Left lung (tissue), 10 donors: ENCODE measurements around the gene BEAN1. TPM values are rescaled to one million over a fixed set of nuclear protein-coding genes. Genes with fewer than 3 reads are reported as not detected.

ENCODE experiments used
- ATAC-seq: fragments of 200-7000 bp; cut with Tn5 transposase; one replicate; pipeline ENCODE4 v1.9.1; 2020; ENCODE audit warnings: moderate library complexity
- DNase-seq, 4 donors: peaks; one replicate each; pipeline ENCODE4 v3.0.0-alpha.2; 2013 to 2020
- H3K27ac ChIP-seq, 2 donors: fragments of 200-600 bp; sonication (generic) in 1 of 2; one replicate each; pipeline versions ENCODE4 v1.5.0 to v1.8.0; 2020 to 2021
- H3K27me3 ChIP-seq, 2 donors: fragments of 200-600 bp; sonication (generic) in 1 of 2; one replicate each; pipeline versions ENCODE4 v1.5.0 to v1.8.0; 2020 to 2021
- H3K36me3 ChIP-seq, 2 donors: fragments of 200-600 bp; sonication (generic) in 1 of 2; one replicate each; pipeline versions ENCODE4 v1.5.0 to v1.8.0; 2020 to 2021
- H3K4me1 ChIP-seq, 2 donors: fragments of 200-600 bp; one replicate each; pipeline ENCODE4 v1.8.0; 2021
- H3K4me3 ChIP-seq, 2 donors: fragments of 200-600 bp; sonication (generic) in 1 of 2; one replicate each; pipeline versions ENCODE4 v1.5.0 to v1.8.0; 2020 to 2021; ENCODE audit warnings: mild to moderate bottlenecking in 1 of 2
- H3K9me3 ChIP-seq, 2 donors: fragments of 200-600 bp; sonication (generic) in 1 of 2; one replicate each; pipeline versions ENCODE4 v1.5.0 to v1.8.0; 2020 to 2021
- CTCF ChIP-seq, 2 donors: fragments of 200-600 bp; sonication (generic) in 1 of 2; IDR thresholded peaks; one replicate each; pipeline versions ENCODE4 v1.5.0 to v1.8.0; 2021; ENCODE audit warnings: antibody characterized with exemption in 2 of 2
- intact Hi-C, 2 donors: fragments of 100-400 bp; cut with DNase I; formaldehyde crosslinking; loops; one replicate each; pipeline versions ENCODE4 v1.11.2 to v1.14.2; 2022
- polyA plus RNA-seq, 6 donors: library from polyadenylated mRNA; unstranded; fragments of 120-200 nt; gene quantifications; one replicate each; pipeline ENCODE4 v1.2.1, GENCODE V29; 2013; ENCODE audit not compliant: insufficient read length in 6 of 6
- total RNA-seq, 2 donors: library from RNA; stranded (reverse); fragmentation: NEBNext Ultra II Directional; extraction: Animal tissue kit (Norgen Biotek cat#: 25700); gene quantifications; one replicate each; pipeline ENCODE4 v1.2.1, GENCODE V29; 2021
- donor health status: DM: no; HTN: yes; CAD: no.
- donor health status: DM: no; HTN: no; CAD: no.

BEAN1 gene
- total and polyA plus RNA-seq, 8 donors: 0.65 to 13.6 (median 10.8) TPM

- Histone ChIP-seq H3K9me3 (no peaks in the 10 kb centered on the region), H3K36me3 (no peaks in the 10 kb centered on the region), H3K27me3 (peaks cover 0 to 4% of the 10 kb centered on the region in 2 donors), H3K27ac (no peak overlapping the region), H3K4me1 (peaks cover 6 to 13% of the 10 kb centered on the region in 2 donors), H3K4me3 (no peak overlapping the region)
- no peak for TF ChIP-seq CTCF (IDR thresholded peaks at IDR 0.05)
- ATAC-seq (no peak), DNase-seq (no peak)
- intact Hi-C loops: no loop called here
Observed at GRCh38 chr16:66475232-66475631, 48.1 kb downstream of the BEAN1 start.

DNA sequence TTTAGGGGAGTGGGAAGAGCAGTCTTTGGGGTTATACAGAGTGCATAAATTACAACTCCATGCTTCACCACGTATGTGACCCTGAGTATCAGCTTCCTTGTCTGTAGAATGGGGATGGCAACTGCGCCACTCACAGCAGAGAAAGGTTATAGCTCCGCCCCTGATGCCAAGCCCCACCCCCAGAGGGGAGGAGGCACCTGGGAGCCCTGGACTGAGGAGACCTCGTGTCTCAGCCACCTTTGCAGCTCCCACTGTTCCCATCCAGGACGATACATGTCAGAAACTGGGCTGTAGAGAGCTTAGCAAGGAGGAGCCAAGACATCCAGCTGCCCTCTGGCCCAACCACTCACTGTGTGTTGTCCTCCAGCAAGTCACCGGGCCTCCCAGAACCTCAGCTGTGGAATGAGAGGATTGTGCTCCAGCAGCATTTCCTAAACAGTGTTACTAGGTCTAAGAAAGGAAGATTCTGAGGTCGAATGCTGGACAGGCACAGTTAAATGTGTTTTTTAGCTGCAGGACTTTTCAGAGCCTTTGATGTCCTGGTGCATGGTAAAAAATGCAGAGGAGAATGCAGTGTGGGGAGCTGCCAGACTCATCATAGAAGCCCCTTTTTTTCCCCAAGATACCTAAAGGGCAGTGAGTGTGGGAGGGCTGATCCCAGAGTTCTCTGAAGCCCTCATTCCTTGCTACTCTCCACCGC lies 49.4 kb downstream of the BEAN1 start:
- intact Hi-C loops: no loop called here
- no peak overlapping the region for H3K27ac ChIP-seq
- no peak for TF ChIP-seq CTCF (IDR thresholded peaks at IDR 0.05)
- ATAC-seq: no peak
- H3K27me3 ChIP-seq: peaks cover 0 to 4% of the 10 kb centered on the region in 2 donors
- H3K4me1 ChIP-seq: peaks cover 6 to 13% of the 10 kb centered on the region in 2 donors
- no peaks in the 10 kb centered on the region for H3K36me3 ChIP-seq
- H3K4me3 ChIP-seq: no peak overlapping the region
- no peaks in the 10 kb centered on the region for H3K9me3 ChIP-seq
- DNase-seq: no peak

- Histone ChIP-seq H3K4me1 (peaks cover 6 to 13% of the 10 kb centered on the region in 2 donors), H3K9me3 (no peaks in the 10 kb centered on the region), H3K27me3 (peaks cover 0 to 4% of the 10 kb centered on the region in 2 donors), H3K27ac (no peak overlapping the region), H3K4me3 (no peak overlapping the region), H3K36me3 (no peaks in the 10 kb centered on the region)
- intact Hi-C loops: no loop called here
- ATAC-seq (no peak), DNase-seq (no peak)
- no peak for TF ChIP-seq CTCF (IDR thresholded peaks at IDR 0.05)
Observed at GRCh38 chr16:66477028-66477515, 50.0 kb downstream of the BEAN1 start.

DNA sequence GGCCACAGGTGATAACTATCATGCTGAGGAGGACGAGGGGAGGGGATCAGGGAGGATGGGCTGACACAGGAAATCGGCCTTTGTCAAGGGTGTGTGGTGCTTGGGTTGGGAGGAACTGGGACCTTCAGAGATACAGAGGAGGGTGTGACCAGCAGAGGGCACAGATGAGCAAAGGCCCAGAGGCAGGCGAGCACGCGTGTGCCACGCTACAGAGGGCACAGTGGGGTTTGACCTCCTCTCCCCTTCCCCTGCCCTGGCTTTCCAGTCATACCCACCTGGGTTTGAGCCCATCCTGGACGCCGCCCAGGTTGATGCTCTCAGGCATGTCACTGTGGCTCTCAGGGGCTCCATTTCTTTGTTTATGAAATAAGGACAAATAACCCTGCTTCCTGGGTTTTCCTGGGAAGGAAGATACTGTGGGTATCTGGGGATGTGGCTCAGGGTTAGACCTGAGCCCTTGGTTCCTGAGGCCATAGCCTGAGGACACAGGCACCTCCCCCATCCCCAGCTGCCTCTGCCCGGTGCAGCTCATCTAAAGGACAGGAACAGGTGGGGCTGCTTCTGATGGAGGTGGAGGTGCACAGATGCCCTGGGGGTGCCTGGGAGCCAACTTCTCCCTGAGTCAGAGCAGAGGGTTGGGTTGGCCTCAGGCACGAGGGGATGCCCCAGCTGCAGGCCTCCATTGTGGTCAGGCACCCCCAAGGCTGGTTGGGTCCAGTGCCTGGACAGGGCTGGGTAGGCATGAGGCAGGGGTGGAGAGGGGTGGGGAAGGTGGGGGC lies 51.8 kb downstream of the BEAN1 start:
- peak; percentile 92 for ATAC-seq
- Histone ChIP-seq H3K4me3 (no peak overlapping the region), H3K4me1 (peaks cover 6 to 19% of the 10 kb centered on the region in 2 donors), H3K27ac (no peak overlapping the region), H3K27me3 (peaks cover 0 to 4% of the 10 kb centered on the region in 2 donors), H3K36me3 (no peaks in the 10 kb centered on the region), H3K9me3 (no peaks in the 10 kb centered on the region)
- DNase-seq: peak in 3 of 4 donors; percentile 51 to 91 (median 80)
- peak; percentile 48 to 76 for TF ChIP-seq CTCF (IDR thresholded peaks at IDR 0.05)
- intact Hi-C loops: no loop called here
